ENCODE data around the gene PDS5B. TPM values are rescaled to one million over a fixed set of nuclear protein-coding genes. Genes with fewer than 3 reads are reported as not detected.
"Not testable (repeated sequence)": the region's sequence is repeated elsewhere in the genome, so short reads cannot be mapped to it uniquely, and the experiment has no call there.

The PDS5B gene
- total RNA-seq, 4 donors from 2014 or later: 37.1 to 78.9 (median 44.9) TPM

- H3K4me1 ChIP-seq: peaks cover 0 to 8% (median 0%) of the 10 kb centered on the region in 3 donors
- no peak overlapping the region for H3K27ac ChIP-seq
- no peak overlapping the region for H3K4me3 ChIP-seq
- H3K27me3 ChIP-seq: no peaks in the 10 kb centered on the region
- peaks cover 0 to 6% of the 10 kb centered on the region in 2 donors for H3K36me3 ChIP-seq
- no peaks in the 10 kb centered on the region for H3K9me3 ChIP-seq
- TF ChIP-seq POLR2A (IDR thresholded peaks at IDR 0.05): no peak
- no peak for TF ChIP-seq EP300 (IDR thresholded peaks at IDR 0.05)
- TF ChIP-seq POLR2AphosphoS5 (IDR thresholded peaks at IDR 0.05): no peak
- TF ChIP-seq CTCF (IDR thresholded peaks at IDR 0.05): no peak
- no peak for ATAC-seq
- 84 to 88% methylated on average over 3 to 4 of the region's 4 CpGs for WGBS, 2 donors (ENCODE audit: low coverage in 1 of 2)
These were observed 140.3 kb downstream of the PDS5B start for GRCh38 chr13:32726374-32727037.

GRCh38 chr13:32728327-32728726 is 142.1 kb downstream of the PDS5B start:
- 58 to 63% methylated on average over 2 to 3 of the region's 3 CpGs for WGBS, 2 donors (ENCODE audit: low coverage in 1 of 2)
- peaks cover 0 to 16% (median 0%) of the 10 kb centered on the region in 3 donors for H3K4me1 ChIP-seq
- no peak for TF ChIP-seq EP300 (IDR thresholded peaks at IDR 0.05)
- no peak for TF ChIP-seq POLR2A (IDR thresholded peaks at IDR 0.05)
- no peak for TF ChIP-seq POLR2AphosphoS5 (IDR thresholded peaks at IDR 0.05)
- no peak for TF ChIP-seq CTCF (IDR thresholded peaks at IDR 0.05)
- no peaks in the 10 kb centered on the region for H3K36me3 ChIP-seq
- no peak overlapping the region for H3K27ac ChIP-seq
- H3K27me3 ChIP-seq: no peaks in the 10 kb centered on the region
- ATAC-seq: no peak
- no peaks in the 10 kb centered on the region for H3K9me3 ChIP-seq
- no peak overlapping the region for H3K4me3 ChIP-seq

GRCh38 chr13:32729097-32729496 is 142.8 kb downstream of the PDS5B start:
- not testable (repeated sequence) for H3K9me3 ChIP-seq, H3K36me3 ChIP-seq

GRCh38 chr13:32731074-32731473 is 144.8 kb downstream of the PDS5B start:
- Histone ChIP-seq H3K27ac (no peak overlapping the region), H3K4me3 (no peak overlapping the region), H3K9me3 (no peaks in the 10 kb centered on the region), H3K4me1 (peaks cover 0 to 25% (median 0%) of the 10 kb centered on the region in 3 donors), H3K36me3 (no peaks in the 10 kb centered on the region), H3K27me3 (no peaks in the 10 kb centered on the region)
- no peak for ATAC-seq
- WGBS, 2 donors (ENCODE audit: low coverage in 1 of 2): 73 to 75% methylated on average over 3 of the region's 3 CpGs
- no peak for TF ChIP-seq POLR2AphosphoS5 (IDR thresholded peaks at IDR 0.05)
- TF ChIP-seq CTCF (IDR thresholded peaks at IDR 0.05): no peak
- no peak for TF ChIP-seq POLR2A (IDR thresholded peaks at IDR 0.05)
- TF ChIP-seq EP300 (IDR thresholded peaks at IDR 0.05): no peak

More at GRCh38 chr13:32729097-32729496, 142.8 kb downstream of the PDS5B start:
- H3K4me1 ChIP-seq: peaks cover 0 to 20% (median 0%) of the 10 kb centered on the region in 3 donors
- not testable (repeated sequence) for H3K27me3 ChIP-seq, H3K4me3 ChIP-seq, H3K27ac ChIP-seq, ATAC-seq

GRCh38 chr13:32731576-32731975 is 145.3 kb downstream of the PDS5B start:
- H3K4me3 ChIP-seq: no peak overlapping the region
- TF ChIP-seq CTCF (IDR thresholded peaks at IDR 0.05) (no peak), EP300 (IDR thresholded peaks at IDR 0.05) (no peak), POLR2AphosphoS5 (IDR thresholded peaks at IDR 0.05) (no peak), POLR2A (IDR thresholded peaks at IDR 0.05) (no peak)
- no peak overlapping the region for H3K27ac ChIP-seq
- WGBS, 2 donors (ENCODE audit: low coverage in 1 of 2): 23 to 57% methylated on average over 2 of the region's 2 CpGs
- no peaks in the 10 kb centered on the region for H3K36me3 ChIP-seq
- peaks cover 0 to 30% (median 0%) of the 10 kb centered on the region in 3 donors for H3K4me1 ChIP-seq
- no peaks in the 10 kb centered on the region for H3K9me3 ChIP-seq
- H3K27me3 ChIP-seq: no peaks in the 10 kb centered on the region
- ATAC-seq: no peak

Measured in gastroesophageal sphincter (tissue), 4 donors.